ENCODE measurements around the gene NLRX1. TPM values are rescaled to one million over a fixed set of nuclear protein-coding genes. Genes with fewer than 3 reads are reported as not detected.
"Not testable (repeated sequence)": the region's sequence is repeated elsewhere in the genome, so short reads cannot be mapped to it uniquely, and the experiment has no call there.

NLRX1 gene
- total RNA-seq, 6 experiments from 2014 or later: 8.1 to 13.2 (median 10.9) TPM

- WGBS (ENCODE audit: insufficient coverage, low coverage, low lambda C conversion rate, missing lambda C conversion rate): 86% methylated on average over 5 of the region's 8 CpGs
- ATAC-seq: no peak
- Histone ChIP-seq H3K27me3 (no peaks in the 10 kb centered on the region), H3K4me3 (no peak overlapping the region), H3K36me3 (no peaks in the 10 kb centered on the region), H3K4me1 (peaks cover 0 to 4% (median 2%) of the 10 kb centered on the region in 4 donors), H3K27ac (no peak overlapping the region), H3K9me3 (no peaks in the 10 kb centered on the region)
- no peak for DNase-seq
- TF ChIP-seq POLR2A (IDR thresholded peaks at IDR 0.05) (no peak), CTCF (IDR thresholded peaks at IDR 0.05) (no peak)
- intact Hi-C loops (cut with DNase I): no loop called here
Observed at GRCh38 chr11:119166368-119167076, 2.0 kb upstream of the NLRX1 start.

- H3K9me3 ChIP-seq; intact Hi-C loops (cut with DNase I); DNase-seq: not testable (repeated sequence)
Observed at GRCh38 chr11:119167077-119167458, 1.5 kb upstream of the NLRX1 start.

GRCh38 chr11:119167933-119168332, 592 bp upstream of the NLRX1 start:
- TF ChIP-seq CTCF (IDR thresholded peaks at IDR 0.05) (no peak), POLR2A (IDR thresholded peaks at IDR 0.05) (no peak)
- Histone ChIP-seq H3K4me3 (no peak overlapping the region), H3K4me1 (peaks cover 0 to 4% (median 2%) of the 10 kb centered on the region in 4 donors), H3K36me3 (no peaks in the 10 kb centered on the region), H3K9me3 (no peaks in the 10 kb centered on the region), H3K27me3 (no peaks in the 10 kb centered on the region), H3K27ac (no peak overlapping the region)
- ATAC-seq (no peak), DNase-seq (peak in 1 of 3 donors; percentile 44)
- intact Hi-C loops (cut with DNase I): no loop called here
- 55% methylated on average over 1 of the region's 6 CpGs for WGBS (ENCODE audit: insufficient coverage, low coverage, low lambda C conversion rate, missing lambda C conversion rate)

More at GRCh38 chr11:119167077-119167458, 1.5 kb upstream of the NLRX1 start:
- not testable (repeated sequence) for H3K27me3 ChIP-seq, H3K27ac ChIP-seq, ATAC-seq, H3K4me3 ChIP-seq, H3K36me3 ChIP-seq, H3K4me1 ChIP-seq
- WGBS (ENCODE audit: insufficient coverage, low coverage, low lambda C conversion rate, missing lambda C conversion rate): 79% methylated on average over 7 of the region's 10 CpGs

GRCh38 chr11:119169282-119169719, 776 bp downstream of the NLRX1 start:
- intact Hi-C loops (cut with DNase I): no loop called here
- H3K9me3 ChIP-seq: no peaks in the 10 kb centered on the region

More at GRCh38 chr11:119169282-119169719, 776 bp downstream of the NLRX1 start:
- TF ChIP-seq POLR2A (IDR thresholded peaks at IDR 0.05) (no peak), CTCF (IDR thresholded peaks at IDR 0.05) (no peak)
- 0% methylated on average over 5 of the region's 15 CpGs for WGBS (ENCODE audit: insufficient coverage, low coverage, low lambda C conversion rate, missing lambda C conversion rate)
- H3K36me3 ChIP-seq: peaks cover 0 to 2% (median 0%) of the 10 kb centered on the region in 4 donors
- peak overlapping the region; percentile 63 to 95 (median 94) for H3K4me3 ChIP-seq
- peak in 2 of 3 donors; percentile 51 to 60 for DNase-seq
- peaks cover 0 to 4% (median 2%) of the 10 kb centered on the region in 4 donors for H3K4me1 ChIP-seq
- H3K27me3 ChIP-seq: no peaks in the 10 kb centered on the region
- ATAC-seq: peak; percentile 50 to 57 (median 51)
- peak overlapping the region; percentile 70 to 95 (median 93) for H3K27ac ChIP-seq

All from right lobe of liver (tissue), 6 donors.